Measurements from ENCODE around the gene MEIS3. TPM values are rescaled to one million over a fixed set of nuclear protein-coding genes. Genes with fewer than 3 reads are reported as not detected.

Gene MEIS3
- total RNA-seq, 6 experiments from 2014 or later = 0.53 to 1.6 (median 0.77) TPM

- peak; percentile 18 to 50 (median 36) for ATAC-seq
- Histone ChIP-seq H3K4me1 (peaks cover 0 to 9% (median 4%) of the 10 kb centered on the region in 4 donors), H3K4me3 (peak overlapping the region in 1 of 3 donors; percentile 18), H3K27me3 (peaks cover 0 to 15% of the 10 kb centered on the region in 2 donors), H3K9me3 (no peaks in the 10 kb centered on the region), H3K36me3 (no peaks in the 10 kb centered on the region), H3K27ac (no peak overlapping the region)
- peak in 1 of 3 donors; percentile 56 for DNase-seq
- WGBS (ENCODE audit: insufficient coverage, low coverage, low lambda C conversion rate, missing lambda C conversion rate) = 10% methylated on average over 14 of the region's 69 CpGs
- intact Hi-C loops (cut with DNase I) = loop anchor here in 1 of 2 donors (10.0 kb wide), 1 partner anchor 95 kb away; no protein-coding TSS in a partner anchor
- TF ChIP-seq POLR2A (IDR thresholded peaks at IDR 0.05) = no peak
- peak in 3 of 4 donors; percentile 10 to 30 (median 13) for TF ChIP-seq CTCF (IDR thresholded peaks at IDR 0.05)
Observed at GRCh38 chr19:47430041-47430802, 10.9 kb upstream of the MEIS3 start.

- H3K36me3 ChIP-seq = no peaks in the 10 kb centered on the region
- intact Hi-C loops (cut with DNase I) = no loop called here
- H3K4me1 ChIP-seq = peaks cover 0 to 9% (median 4%) of the 10 kb centered on the region in 4 donors
- H3K27me3 ChIP-seq = peaks cover 0 to 15% of the 10 kb centered on the region in 2 donors
- no peak overlapping the region for H3K4me3 ChIP-seq
- H3K9me3 ChIP-seq = no peaks in the 10 kb centered on the region
- H3K27ac ChIP-seq = no peak overlapping the region
- TF ChIP-seq CTCF (IDR thresholded peaks at IDR 0.05) (no peak), POLR2A (IDR thresholded peaks at IDR 0.05) (no peak)
- WGBS (ENCODE audit: insufficient coverage, low coverage, low lambda C conversion rate, missing lambda C conversion rate) = 28% methylated on average over 17 of the region's 20 CpGs
- ATAC-seq (no peak), DNase-seq (no peak)
Observed at GRCh38 chr19:47429140-47429793, 9.9 kb upstream of the MEIS3 start.

GRCh38 chr19:47428177-47428894 is 9.0 kb upstream of the MEIS3 start:
- Histone ChIP-seq H3K36me3 (no peaks in the 10 kb centered on the region), H3K27me3 (peaks cover 0 to 15% of the 10 kb centered on the region in 2 donors), H3K4me3 (no peak overlapping the region), H3K4me1 (peaks cover 0 to 9% (median 4%) of the 10 kb centered on the region in 4 donors), H3K27ac (no peak overlapping the region), H3K9me3 (no peaks in the 10 kb centered on the region)
- WGBS (ENCODE audit: insufficient coverage, low coverage, low lambda C conversion rate, missing lambda C conversion rate) = 3% methylated on average over 27 of the region's 27 CpGs
- ATAC-seq = peak; percentile 63 to 87 (median 74)
- intact Hi-C loops (cut with DNase I) = no loop called here
- DNase-seq = peak in 2 of 3 donors; percentile 61 to 81
- TF ChIP-seq POLR2A (IDR thresholded peaks at IDR 0.05) (no peak), CTCF (IDR thresholded peaks at IDR 0.05) (no peak)

- ATAC-seq (peak; percentile 73 to 83 (median 82)), DNase-seq (peak in 2 of 3 donors; percentile 55 to 61)
- H3K9me3 ChIP-seq = no peaks in the 10 kb centered on the region
- 2% methylated on average over 16 of the region's 17 CpGs for WGBS (ENCODE audit: insufficient coverage, low coverage, low lambda C conversion rate, missing lambda C conversion rate)
- no peak overlapping the region for H3K27ac ChIP-seq
- TF ChIP-seq CTCF (IDR thresholded peaks at IDR 0.05) = peak; percentile 79 to 93 (median 86)
- TF ChIP-seq POLR2A (IDR thresholded peaks at IDR 0.05) = no peak
- H3K4me1 ChIP-seq = peaks cover 0 to 9% (median 4%) of the 10 kb centered on the region in 4 donors
- no peaks in the 10 kb centered on the region for H3K36me3 ChIP-seq
- no peak overlapping the region for H3K4me3 ChIP-seq
- intact Hi-C loops (cut with DNase I) = no loop called here
- H3K27me3 ChIP-seq = peaks cover 0 to 15% of the 10 kb centered on the region in 2 donors
Observed at GRCh38 chr19:47427241-47428176, 8.2 kb upstream of the MEIS3 start.

Data from right lobe of liver (tissue), 6 donors.